Measurements from ENCODE around the gene MYBPHL.

DNA sequence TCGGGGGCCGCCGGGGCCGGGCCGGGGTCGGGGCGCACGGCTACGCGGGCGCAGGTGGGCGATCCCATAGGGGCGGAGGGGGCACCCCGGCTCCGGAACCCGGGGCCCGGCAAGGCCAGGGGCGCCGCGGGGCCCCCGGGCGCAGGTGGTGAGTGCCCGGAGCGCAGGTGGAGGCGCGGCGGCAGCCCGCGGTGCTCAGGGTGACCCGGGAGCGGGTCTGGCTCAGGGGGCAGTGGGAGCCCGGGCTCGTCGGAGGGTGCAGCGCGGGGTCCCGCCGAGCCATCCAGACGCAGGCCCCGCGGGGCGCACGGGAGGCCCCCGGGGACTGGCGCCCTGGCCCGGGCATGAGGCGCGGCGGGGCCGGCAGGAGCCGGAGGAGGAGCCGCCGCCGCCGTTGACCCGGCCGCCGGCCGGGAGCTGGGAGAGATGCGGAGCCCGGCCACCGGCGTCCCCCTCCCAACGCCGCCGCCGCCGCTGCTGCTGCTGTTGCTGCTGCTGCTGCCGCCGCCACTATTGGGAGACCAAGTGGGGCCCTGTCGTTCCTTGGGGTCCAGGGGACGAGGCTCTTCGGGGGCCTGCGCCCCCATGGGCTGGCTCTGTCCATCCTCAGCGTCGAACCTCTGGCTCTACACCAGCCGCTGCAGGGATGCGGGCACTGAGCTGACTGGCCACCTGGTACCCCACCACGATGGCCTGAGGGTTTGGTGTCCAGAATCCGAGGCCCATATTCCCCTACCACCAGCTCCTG lies 57.0 kb downstream of the MYBPHL start:
- no peak for TF ChIP-seq POLR2AphosphoS5 (IDR thresholded peaks at IDR 0.05)
- TF ChIP-seq, protein P1, sequence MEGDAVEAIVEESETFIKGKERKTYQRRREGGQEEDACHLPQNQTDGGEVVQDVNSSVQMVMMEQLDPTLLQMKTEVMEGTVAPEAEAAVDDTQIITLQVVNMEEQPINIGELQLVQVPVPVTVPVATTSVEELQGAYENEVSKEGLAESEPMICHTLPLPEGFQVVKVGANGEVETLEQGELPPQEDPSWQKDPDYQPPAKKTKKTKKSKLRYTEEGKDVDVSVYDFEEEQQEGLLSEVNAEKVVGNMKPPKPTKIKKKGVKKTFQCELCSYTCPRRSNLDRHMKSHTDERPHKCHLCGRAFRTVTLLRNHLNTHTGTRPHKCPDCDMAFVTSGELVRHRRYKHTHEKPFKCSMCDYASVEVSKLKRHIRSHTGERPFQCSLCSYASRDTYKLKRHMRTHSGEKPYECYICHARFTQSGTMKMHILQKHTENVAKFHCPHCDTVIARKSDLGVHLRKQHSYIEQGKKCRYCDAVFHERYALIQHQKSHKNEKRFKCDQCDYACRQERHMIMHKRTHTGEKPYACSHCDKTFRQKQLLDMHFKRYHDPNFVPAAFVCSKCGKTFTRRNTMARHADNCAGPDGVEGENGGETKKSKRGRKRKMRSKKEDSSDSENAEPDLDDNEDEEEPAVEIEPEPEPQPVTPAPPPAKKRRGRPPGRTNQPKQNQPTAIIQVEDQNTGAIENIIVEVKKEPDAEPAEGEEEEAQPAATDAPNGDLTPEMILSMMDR (IDR thresholded peaks at IDR 0.05): no peak
